Muscle of leg (tissue), 11 donors: Measurements from ENCODE around the gene STIL. TPM values are rescaled to one million over a fixed set of nuclear protein-coding genes. Genes with fewer than 3 reads are reported as not detected.
"Not testable (repeated sequence)": the region's sequence is repeated elsewhere in the genome, so short reads cannot be mapped to it uniquely, and the experiment has no call there.

ENCODE experiments used
- DNase-seq: peaks from one replicate; pipeline ENCODE4 v3.0.0; 2013
- H3K27ac ChIP-seq: one replicate; pipeline ENCODE4 v1.5.1; 2013; ENCODE audit warnings: mild to moderate bottlenecking, low read length, control low read depth
- H3K27me3 ChIP-seq: one replicate; pipeline ENCODE4 v1.6.1; 2013; ENCODE audit warnings: low read length; ENCODE audit not compliant: control insufficient read depth, insufficient read depth
- H3K36me3 ChIP-seq: one replicate; pipeline ENCODE4 v1.6.1; 2013; ENCODE audit warnings: low read length; ENCODE audit not compliant: control insufficient read depth, insufficient read depth
- H3K4me1 ChIP-seq: one replicate; pipeline ENCODE4 v1.6.1; 2013; ENCODE audit warnings: low read length; ENCODE audit not compliant: control insufficient read depth, insufficient read depth
- H3K4me3 ChIP-seq: one replicate; pipeline ENCODE4 v1.5.1; 2013; ENCODE audit warnings: low read length, control low read depth
- H3K9me3 ChIP-seq: replicated peaks from 2 replicates; pipeline ENCODE4 v1.6.1; 2013; ENCODE audit warnings: low read depth, low read length; ENCODE audit not compliant: control insufficient read depth
- WGBS: methylation state at CpG from one replicate; pipeline ENCODE4 v1.1.5; 2013; ENCODE audit warnings: missing lambda C conversion rate; ENCODE audit not compliant: insufficient coverage; 5-methylcytosine and 5-hydroxymethylcytosine counted together
- polyA plus RNA-seq, 8 donors: library from polyadenylated mRNA; unstranded; fragments of 120-200 nt; gene quantifications; one replicate each; pipeline versions ENCODE4 v1.2.1 to v1.2.3, GENCODE V29; 2013; ENCODE audit warnings: inconsistent platforms in 1 of 8, low replicate concordance in 1 of 8; ENCODE audit not compliant: insufficient read length in 8 of 8, insufficient read depth in 1 of 8
- total RNA-seq: library from RNA; stranded (reverse); fragments of 120-200 nt; gene quantifications from one replicate; pipeline ENCODE4 v1.2.4, GENCODE V29; 2013

STIL gene
- total and polyA plus RNA-seq, 9 donors: 3.6 to 6.0 (median 4.8) TPM

DNA sequence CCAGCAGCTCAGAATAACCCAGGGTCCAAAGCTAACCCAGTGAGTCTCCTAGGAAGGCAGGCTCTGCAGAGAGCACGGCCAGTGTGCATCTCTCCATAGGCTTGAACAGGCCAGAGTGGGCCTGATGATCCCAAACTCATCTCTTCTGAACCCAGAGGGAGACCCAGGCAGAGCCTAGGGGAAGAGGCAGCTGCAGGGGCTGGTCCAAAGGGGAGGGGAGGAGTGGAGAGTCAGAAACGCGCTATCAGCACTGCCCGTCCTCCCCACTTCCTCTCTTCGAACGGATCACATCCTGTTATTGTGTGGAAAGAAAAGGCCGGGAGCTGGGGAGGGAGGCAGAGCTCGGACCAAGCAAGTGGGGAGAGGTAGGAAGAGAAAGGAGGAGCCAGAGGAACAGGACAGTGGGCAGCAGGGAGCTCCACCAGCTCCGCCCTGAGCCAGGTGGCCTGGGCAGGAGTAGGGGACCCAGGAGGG lies 102.1 kb downstream of the STIL start:
- H3K27me3 ChIP-seq: peaks cover 35% of the 10 kb centered on the region
- H3K9me3 ChIP-seq: no peaks in the 10 kb centered on the region
- DNase-seq: peak; percentile 81
- H3K27ac ChIP-seq: peak overlapping the region; percentile 82
- 33% methylated on average over 4 of the region's 9 CpGs for WGBS
- H3K36me3 ChIP-seq: no peaks in the 10 kb centered on the region
- no peak overlapping the region for H3K4me3 ChIP-seq
- H3K4me1 ChIP-seq: peaks cover 15% of the 10 kb centered on the region

GRCh38 chr1:47210666-47211065 lies 103.3 kb downstream of the STIL start:
- H3K27ac ChIP-seq: no peak overlapping the region
- peaks cover 42% of the 10 kb centered on the region for H3K27me3 ChIP-seq
- no peaks in the 10 kb centered on the region for H3K9me3 ChIP-seq
- H3K4me1 ChIP-seq: peaks cover 15% of the 10 kb centered on the region
- H3K36me3 ChIP-seq: no peaks in the 10 kb centered on the region
- DNase-seq: no peak
- no peak overlapping the region for H3K4me3 ChIP-seq
- 76% methylated on average over 2 of the region's 3 CpGs for WGBS

DNA sequence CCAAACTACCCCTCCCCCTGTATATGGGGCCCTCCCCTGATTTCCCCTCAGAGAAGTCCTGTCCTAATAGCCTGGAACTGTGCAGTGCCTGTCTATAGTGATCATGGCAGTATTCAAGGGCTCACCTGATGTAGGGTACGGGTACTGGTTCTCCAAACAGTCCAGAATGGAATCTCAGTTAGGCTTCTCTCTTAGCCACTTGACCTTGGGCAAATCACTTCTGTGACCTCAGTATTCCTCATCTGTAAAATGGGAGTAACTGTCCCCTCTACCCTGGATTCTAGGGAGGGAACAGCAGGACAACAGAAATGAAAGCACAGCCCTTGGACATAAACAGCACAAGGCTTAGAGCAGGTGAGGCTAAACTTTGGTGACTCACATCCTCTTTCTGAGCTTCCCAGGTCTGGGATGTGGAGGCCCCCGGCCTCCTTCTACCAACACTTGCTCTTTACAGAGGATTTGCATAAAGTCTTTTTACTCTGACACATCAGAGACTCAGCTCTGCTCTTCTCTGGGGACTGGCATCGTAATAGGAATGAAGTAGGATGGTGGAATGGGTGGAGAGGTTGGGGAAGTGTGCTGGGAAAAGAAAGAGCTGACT lies 104.1 kb downstream of the STIL start:
- peaks cover 40% of the 10 kb centered on the region for H3K27me3 ChIP-seq
- H3K9me3 ChIP-seq: no peaks in the 10 kb centered on the region
- DNase-seq: no peak
- H3K27ac ChIP-seq: no peak overlapping the region
- no peaks in the 10 kb centered on the region for H3K36me3 ChIP-seq
- no peak overlapping the region for H3K4me3 ChIP-seq
- peaks cover 15% of the 10 kb centered on the region for H3K4me1 ChIP-seq
- WGBS: 65% methylated on average over 2 of the region's 3 CpGs

DNA sequence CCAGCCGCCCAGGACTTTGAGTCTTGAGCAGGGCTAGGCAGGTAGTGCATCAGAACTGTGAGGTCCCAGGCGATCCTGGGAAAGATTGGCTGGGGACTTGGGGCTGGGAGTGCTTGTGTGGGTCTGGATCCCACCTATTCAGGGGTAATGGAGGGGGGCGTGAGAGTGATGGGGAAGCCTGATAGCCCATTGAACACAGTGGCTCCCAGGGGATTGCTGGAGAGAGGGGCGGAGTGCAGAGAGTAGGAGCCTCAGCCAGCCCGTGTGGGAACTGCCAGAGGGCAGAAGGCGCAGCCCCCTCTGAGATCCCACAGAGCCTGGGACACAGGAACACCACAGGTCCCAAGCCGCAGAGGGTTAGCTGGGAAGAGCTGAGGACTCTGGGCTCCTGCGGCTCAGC lies 104.9 kb downstream of the STIL start:
- Histone ChIP-seq H3K36me3 (no peaks in the 10 kb centered on the region), H3K4me1 (peaks cover 15% of the 10 kb centered on the region), H3K4me3 (no peak overlapping the region), H3K27me3 (peaks cover 40% of the 10 kb centered on the region), H3K27ac (no peak overlapping the region), H3K9me3 (no peaks in the 10 kb centered on the region)
- 40% methylated on average over 7 of the region's 8 CpGs for WGBS
- no peak for DNase-seq

DNA sequence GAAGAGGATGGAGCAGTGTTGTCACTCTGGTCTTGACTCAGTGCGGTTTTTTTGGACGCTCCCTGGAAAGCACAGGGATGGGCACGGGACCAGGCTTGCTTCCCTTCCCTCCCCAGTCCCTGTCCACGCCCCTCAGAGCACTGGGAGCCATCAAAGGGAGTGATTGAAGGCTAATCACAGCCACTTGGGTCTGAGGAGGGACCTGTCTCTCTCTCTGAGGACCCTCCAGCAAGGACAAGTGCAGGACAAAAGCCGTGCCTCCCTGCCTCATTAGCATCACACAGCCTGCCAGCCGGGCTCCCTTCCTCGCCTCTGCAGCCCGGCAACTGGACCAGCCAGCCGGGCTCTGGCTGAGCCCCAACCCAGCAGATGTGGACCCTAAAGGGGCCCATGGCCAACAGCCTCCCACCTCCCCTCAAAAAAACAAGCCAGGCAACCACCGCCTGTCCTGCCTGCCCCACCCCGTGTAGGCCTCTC lies 105.5 kb downstream of the STIL start:
- Histone ChIP-seq H3K4me3 (no peak overlapping the region), H3K27ac (no peak overlapping the region), H3K36me3 (no peaks in the 10 kb centered on the region), H3K4me1 (peaks cover 15% of the 10 kb centered on the region), H3K9me3 (no peaks in the 10 kb centered on the region), H3K27me3 (peaks cover 38% of the 10 kb centered on the region)
- 13% methylated on average over 6 of the region's 11 CpGs for WGBS
- no peak for DNase-seq

- no peaks in the 10 kb centered on the region for H3K36me3 ChIP-seq
- no peak overlapping the region for H3K27ac ChIP-seq
- WGBS: 59% methylated on average over 6 of the region's 8 CpGs
- peaks cover 35% of the 10 kb centered on the region for H3K27me3 ChIP-seq
- DNase-seq: no peak
- H3K4me3 ChIP-seq: no peak overlapping the region
- H3K9me3 ChIP-seq: peaks cover 3% of the 10 kb centered on the region
- H3K4me1 ChIP-seq: peaks cover 13% of the 10 kb centered on the region
These were observed 106.1 kb downstream of the STIL start for GRCh38 chr1:47207803-47208373.

- Histone ChIP-seq H3K9me3 (peaks cover 4% of the 10 kb centered on the region), H3K4me3 (no peak overlapping the region), H3K27ac (no peak overlapping the region), H3K36me3 (no peaks in the 10 kb centered on the region), H3K4me1 (peaks cover 9% of the 10 kb centered on the region), H3K27me3 (peaks cover 33% of the 10 kb centered on the region)
- WGBS: 87% methylated on average over 2 of the region's 5 CpGs
- DNase-seq: no peak
These were observed 108.0 kb downstream of the STIL start for GRCh38 chr1:47205918-47206317.

- H3K4me3 ChIP-seq, DNase-seq, H3K36me3 ChIP-seq, H3K27ac ChIP-seq, H3K9me3 ChIP-seq: not testable (repeated sequence)
- peaks cover 22% of the 10 kb centered on the region for H3K27me3 ChIP-seq
- no CpG with 5 or more reads among the region's 2 CpGs for WGBS
- peaks cover 16% of the 10 kb centered on the region for H3K4me1 ChIP-seq
These were observed 110.4 kb downstream of the STIL start for GRCh38 chr1:47203504-47203903.

- peak; percentile 65 for DNase-seq
- Histone ChIP-seq H3K27me3 (peaks cover 12% of the 10 kb centered on the region), H3K27ac (no peak overlapping the region), H3K36me3 (no peaks in the 10 kb centered on the region), H3K4me3 (no peak overlapping the region), H3K9me3 (peaks cover 4% of the 10 kb centered on the region), H3K4me1 (peaks cover 12% of the 10 kb centered on the region)
- 0% methylated on average over 1 of the region's 4 CpGs for WGBS
These were observed 112.8 kb downstream of the STIL start for GRCh38 chr1:47201179-47201578.
